Endodermal cell (in vitro differentiated cells): ENCODE data around the gene ATXN7L1. TPM values are rescaled to one million over a fixed set of nuclear protein-coding genes. Genes with fewer than 3 reads are reported as not detected.

Source experiments
- DNase-seq: peaks from one replicate; pipeline ENCODE4 v3.0.0-alpha.2; 2017
- H3K27ac ChIP-seq: 2 replicates; pipeline ENCODE4 v1.5.1; 2013; ENCODE audit warnings: mild to moderate bottlenecking, low read depth, low read length, moderate library complexity
- H3K27me3 ChIP-seq: 2 replicates; pipeline ENCODE4 v1.6.1; 2013; ENCODE audit warnings: mild to moderate bottlenecking, low read length, moderate library complexity; ENCODE audit not compliant: insufficient read depth, control insufficient read depth, poor library complexity, severe bottlenecking
- H3K36me3 ChIP-seq: 2 replicates; pipeline ENCODE4 v1.7.0; 2013; ENCODE audit warnings: mild to moderate bottlenecking, low read length, moderate library complexity; ENCODE audit not compliant: control insufficient read depth, insufficient read depth
- H3K4me1 ChIP-seq: one replicate; pipeline ENCODE4 v1.7.0; 2013; ENCODE audit warnings: low read length; ENCODE audit not compliant: control insufficient read depth, insufficient read depth
- H3K4me3 ChIP-seq: 2 replicates; pipeline ENCODE4 v1.5.1; 2013; ENCODE audit warnings: mild to moderate bottlenecking, low read length, moderate library complexity
- H3K9ac ChIP-seq: 2 replicates; pipeline ENCODE4 v1.6.1; 2013; ENCODE audit warnings: mild to moderate bottlenecking, low read length, moderate library complexity; ENCODE audit not compliant: poor library complexity, severe bottlenecking; ENCODE audit errors: extremely low read depth
- H3K9me3 ChIP-seq: 2 replicates; pipeline ENCODE4 v1.6.1; 2013; ENCODE audit warnings: mild to moderate bottlenecking, low read length, moderate library complexity; ENCODE audit not compliant: control insufficient read depth
- H3K27ac Mint-ChIP-seq: 2 replicates; pipeline ENCODE4 v1.8.0; 2020; ENCODE audit warnings: mixed read lengths
- H3K27me3 Mint-ChIP-seq: 2 replicates; pipeline ENCODE4 v1.8.0; 2021; ENCODE audit warnings: mild to moderate bottlenecking, mixed read lengths; ENCODE audit not compliant: insufficient read depth
- H3K36me3 Mint-ChIP-seq: 2 replicates; pipeline ENCODE4 v1.8.0; 2020; ENCODE audit warnings: low read depth, mixed read lengths
- H3K4me1 Mint-ChIP-seq: 2 replicates; pipeline ENCODE4 v1.8.0; 2020; ENCODE audit warnings: mixed read lengths
- H3K4me3 Mint-ChIP-seq: 2 replicates; pipeline ENCODE4 v1.8.0; 2020; ENCODE audit warnings: mild to moderate bottlenecking, moderate library complexity, mixed read lengths
- H3K9me3 Mint-ChIP-seq: 2 replicates; pipeline ENCODE4 v1.8.0; 2020; ENCODE audit warnings: mild to moderate bottlenecking, mixed read lengths
- WGBS, 2 experiments: methylation state at CpG; one replicate each; pipeline versions ENCODE4 v1.1.5 to v1.1.7; 2013; ENCODE audit warnings: missing lambda C conversion rate in 2 of 2, mixed read lengths in 1 of 2; ENCODE audit not compliant: insufficient coverage in 1 of 2, insufficient read length in 1 of 2; 5-methylcytosine and 5-hydroxymethylcytosine counted together
- total RNA-seq, 2 donors: library from RNA; stranded (reverse); fragmentation: NEBNext Ultra II Directional in 1 of 2; extraction: Animal tissue kit (Norgen Biotek cat#: 25700) in 1 of 2; gene quantifications; 2 replicates in 1 of 2; 3 replicates in 1 of 2; pipeline ENCODE4 v1.2.1, GENCODE V29; 2021
- TF ChIP-seq, protein P1 (sequence below): fragments of 200-600 bp; sonication (generic); conservative IDR thresholded peaks from 2 replicates; pipeline ENCODE4 v1.5.0; 2021; ENCODE audit warnings: antibody characterized with exemption, mild to moderate bottlenecking

The ATXN7L1 gene
- total RNA-seq, 2 donors from 2014 or later, result 16.9 to 30.4 TPM

GRCh38 chr7:105677817-105678573, 198.4 kb downstream of the ATXN7L1 start:
- Histone ChIP-seq H3K9ac (no peak overlapping the region), H3K36me3 (peaks cover 4% of the 10 kb centered on the region), H3K4me3 (no peak overlapping the region), H3K9me3 (no peaks in the 10 kb centered on the region), H3K4me1 (peaks cover 22% of the 10 kb centered on the region), H3K27ac (no peak overlapping the region), H3K27me3 (no peaks in the 10 kb centered on the region)
- no peak for DNase-seq
- H3K27me3 Mint-ChIP-seq, result no peaks in the 10 kb centered on the region
- WGBS, 2 experiments, result 94 to 97% methylated on average over 9 to 10 of the region's 11 CpGs
- TF ChIP-seq, protein P1, sequence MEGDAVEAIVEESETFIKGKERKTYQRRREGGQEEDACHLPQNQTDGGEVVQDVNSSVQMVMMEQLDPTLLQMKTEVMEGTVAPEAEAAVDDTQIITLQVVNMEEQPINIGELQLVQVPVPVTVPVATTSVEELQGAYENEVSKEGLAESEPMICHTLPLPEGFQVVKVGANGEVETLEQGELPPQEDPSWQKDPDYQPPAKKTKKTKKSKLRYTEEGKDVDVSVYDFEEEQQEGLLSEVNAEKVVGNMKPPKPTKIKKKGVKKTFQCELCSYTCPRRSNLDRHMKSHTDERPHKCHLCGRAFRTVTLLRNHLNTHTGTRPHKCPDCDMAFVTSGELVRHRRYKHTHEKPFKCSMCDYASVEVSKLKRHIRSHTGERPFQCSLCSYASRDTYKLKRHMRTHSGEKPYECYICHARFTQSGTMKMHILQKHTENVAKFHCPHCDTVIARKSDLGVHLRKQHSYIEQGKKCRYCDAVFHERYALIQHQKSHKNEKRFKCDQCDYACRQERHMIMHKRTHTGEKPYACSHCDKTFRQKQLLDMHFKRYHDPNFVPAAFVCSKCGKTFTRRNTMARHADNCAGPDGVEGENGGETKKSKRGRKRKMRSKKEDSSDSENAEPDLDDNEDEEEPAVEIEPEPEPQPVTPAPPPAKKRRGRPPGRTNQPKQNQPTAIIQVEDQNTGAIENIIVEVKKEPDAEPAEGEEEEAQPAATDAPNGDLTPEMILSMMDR, result no peak
- H3K9me3 Mint-ChIP-seq, result no peaks in the 10 kb centered on the region
- peaks cover 70% of the 10 kb centered on the region for H3K4me1 Mint-ChIP-seq
- no peak overlapping the region for H3K4me3 Mint-ChIP-seq
- peaks cover 2% of the 10 kb centered on the region for H3K36me3 Mint-ChIP-seq
- peak overlapping the region; percentile 46 for H3K27ac Mint-ChIP-seq

DNA sequence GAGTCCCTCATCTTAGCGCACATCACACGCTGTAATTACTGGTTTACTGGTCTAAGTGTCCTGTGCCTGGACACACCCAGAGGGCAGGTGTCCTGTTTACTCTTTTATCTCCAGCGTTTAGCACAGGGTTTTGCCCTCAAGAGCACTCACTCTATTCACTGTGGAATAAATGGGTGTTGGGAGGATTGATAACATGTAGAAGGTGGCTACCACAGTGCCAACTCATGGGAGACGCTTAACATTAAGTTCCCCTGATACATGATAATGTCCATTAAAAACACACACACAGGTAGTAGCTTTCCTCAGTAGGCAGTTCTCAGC, 199.0 kb downstream of the ATXN7L1 start:
- no peak overlapping the region for H3K27ac Mint-ChIP-seq

DNA sequence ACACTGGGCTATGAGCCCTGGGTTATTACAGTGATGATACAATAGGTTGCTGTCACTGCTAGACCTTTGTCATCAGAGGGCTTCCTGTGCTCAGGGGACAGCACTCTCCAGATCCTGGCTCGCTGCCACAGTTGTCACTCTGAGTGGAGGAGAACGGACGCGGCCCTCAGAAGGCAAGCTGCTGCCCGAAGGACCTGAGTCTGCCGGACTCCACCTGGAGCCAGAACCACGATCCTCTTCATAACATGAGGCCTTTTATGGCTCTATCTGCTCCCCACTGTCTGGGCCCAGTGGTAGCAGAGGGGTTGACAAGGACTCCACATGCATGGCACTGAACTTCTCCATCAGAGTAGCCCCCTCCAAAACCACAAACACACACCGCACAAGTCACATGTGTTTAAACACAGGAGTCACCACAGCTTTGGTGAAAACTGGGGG, 200.4 kb downstream of the ATXN7L1 start:
- peaks cover 27% of the 10 kb centered on the region for H3K4me1 ChIP-seq
- no peak overlapping the region for H3K9ac ChIP-seq
- no peaks in the 10 kb centered on the region for H3K36me3 Mint-ChIP-seq
- TF ChIP-seq, protein P1, result no peak
- H3K9me3 Mint-ChIP-seq, result no peaks in the 10 kb centered on the region
- H3K27me3 ChIP-seq, result no peaks in the 10 kb centered on the region
- H3K27ac Mint-ChIP-seq, result no peak overlapping the region
- no peak overlapping the region for H3K27ac ChIP-seq
- no peak for DNase-seq
- H3K27me3 Mint-ChIP-seq, result no peaks in the 10 kb centered on the region
- no peaks in the 10 kb centered on the region for H3K9me3 ChIP-seq
- H3K4me1 Mint-ChIP-seq, result peaks cover 60% of the 10 kb centered on the region
- 93 to 97% methylated on average over 7 to 8 of the region's 8 CpGs for WGBS, 2 experiments
- no peak overlapping the region for H3K4me3 Mint-ChIP-seq
- H3K36me3 ChIP-seq, result peaks cover 4% of the 10 kb centered on the region
- no peak overlapping the region for H3K4me3 ChIP-seq

More for the DNA sequence above, 199.0 kb downstream of the ATXN7L1 start:
- no peak for DNase-seq
- peaks cover 27% of the 10 kb centered on the region for H3K4me1 ChIP-seq
- H3K9me3 ChIP-seq, result no peaks in the 10 kb centered on the region
- Mint-ChIP-seq H3K27me3 (no peaks in the 10 kb centered on the region), H3K4me3 (no peak overlapping the region), H3K9me3 (no peaks in the 10 kb centered on the region), H3K4me1 (peaks cover 70% of the 10 kb centered on the region), H3K36me3 (peaks cover 1% of the 10 kb centered on the region)
- peaks cover 4% of the 10 kb centered on the region for H3K36me3 ChIP-seq
- H3K27me3 ChIP-seq, result no peaks in the 10 kb centered on the region
- H3K4me3 ChIP-seq, result no peak overlapping the region
- TF ChIP-seq, protein P1, result no peak
- H3K9ac ChIP-seq, result no peak overlapping the region
- WGBS, 2 experiments, result 92 to 97% methylated on average over 2 to 4 of the region's 4 CpGs
- H3K27ac ChIP-seq, result no peak overlapping the region
